ENCODE results near the gene SUGCT. TPM values are rescaled to one million over a fixed set of nuclear protein-coding genes. Genes with fewer than 3 reads are reported as not detected.
A peak's percentile ranks its signal among the peaks of the same experiment; 100 is the strongest.
"Not testable (repeated sequence)": the region's sequence is repeated elsewhere in the genome, so short reads cannot be mapped to it uniquely, and the experiment has no call there.

The SUGCT gene
- polyA plus RNA-seq, 1 donor from 2014 or later, result 1.3 TPM

GRCh38 chr7:40649247-40649646, 514.4 kb downstream of the SUGCT start:
- H3K36me3 Mint-ChIP-seq, result peaks cover 1% of the 10 kb centered on the region
- H3K27me3 Mint-ChIP-seq, result no peaks in the 10 kb centered on the region
- H3K4me1 Mint-ChIP-seq, result peaks cover 0 to 2% (median 0%) of the 10 kb centered on the region in 3 donors
- no peak overlapping the region for H3K4me3 Mint-ChIP-seq
- H3K9me3 Mint-ChIP-seq, result peaks cover 0 to 6% (median 2%) of the 10 kb centered on the region in 3 donors
- no peak overlapping the region for H3K27ac Mint-ChIP-seq

GRCh38 chr7:40650903-40651302, 516.1 kb downstream of the SUGCT start:
- H3K9me3 Mint-ChIP-seq, H3K4me3 Mint-ChIP-seq, H3K4me1 Mint-ChIP-seq, H3K36me3 Mint-ChIP-seq, H3K27me3 Mint-ChIP-seq: not testable (repeated sequence)
- peak overlapping the region in 1 of 3 donors; percentile 66 for H3K27ac Mint-ChIP-seq

GRCh38 chr7:40654171-40654570, 519.4 kb downstream of the SUGCT start:
- H3K9me3 Mint-ChIP-seq, result peaks cover 0 to 6% (median 2%) of the 10 kb centered on the region in 3 donors
- no peak overlapping the region for H3K4me3 Mint-ChIP-seq
- H3K27ac Mint-ChIP-seq, result no peak overlapping the region
- H3K36me3 Mint-ChIP-seq, result peaks cover 3% of the 10 kb centered on the region
- no peaks in the 10 kb centered on the region for H3K4me1 Mint-ChIP-seq
- H3K27me3 Mint-ChIP-seq, result no peaks in the 10 kb centered on the region

- H3K27me3 Mint-ChIP-seq, result no peaks in the 10 kb centered on the region
- H3K4me1 Mint-ChIP-seq, result no peaks in the 10 kb centered on the region
- H3K9me3 Mint-ChIP-seq, result peaks cover 0 to 6% (median 0%) of the 10 kb centered on the region in 3 donors
- H3K27ac Mint-ChIP-seq, result no peak overlapping the region
- no peak overlapping the region for H3K4me3 Mint-ChIP-seq
- H3K36me3 Mint-ChIP-seq, result peaks cover 3% of the 10 kb centered on the region
Observed at GRCh38 chr7:40655426-40655825, 520.6 kb downstream of the SUGCT start.

GRCh38 chr7:40656349-40656748, 521.5 kb downstream of the SUGCT start:
- Mint-ChIP-seq H3K9me3 (peaks cover 0 to 4% (median 2%) of the 10 kb centered on the region in 3 donors), H3K27ac (no peak overlapping the region), H3K27me3 (no peaks in the 10 kb centered on the region), H3K4me3 (no peak overlapping the region), H3K4me1 (no peaks in the 10 kb centered on the region), H3K36me3 (peaks cover 3% of the 10 kb centered on the region)

DNA sequence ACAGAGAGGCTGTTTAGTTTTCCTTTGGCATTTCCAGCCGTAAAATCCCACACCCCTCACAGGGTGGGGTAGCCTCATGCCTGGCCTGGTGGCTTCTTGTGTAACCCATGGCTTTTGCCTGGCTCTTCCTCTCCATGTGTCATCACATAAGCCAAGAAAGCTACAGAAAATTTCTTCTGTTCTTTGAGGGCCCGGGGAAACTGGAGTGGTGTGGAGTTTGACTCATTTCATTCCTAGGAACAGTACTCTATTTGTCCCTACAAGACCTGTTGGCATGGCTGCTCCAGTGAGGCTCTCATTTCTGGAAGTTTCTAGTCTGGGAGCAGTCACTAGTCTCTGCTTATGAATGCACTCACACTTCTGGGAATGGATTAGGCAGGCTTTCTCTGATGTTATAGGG, 523.9 kb downstream of the SUGCT start:
- Mint-ChIP-seq H3K27ac (no peak overlapping the region), H3K4me3 (no peak overlapping the region), H3K27me3 (no peaks in the 10 kb centered on the region), H3K9me3 (peaks cover 0 to 2% (median 1%) of the 10 kb centered on the region in 3 donors), H3K4me1 (no peaks in the 10 kb centered on the region), H3K36me3 (peaks cover 2% of the 10 kb centered on the region)

DNA sequence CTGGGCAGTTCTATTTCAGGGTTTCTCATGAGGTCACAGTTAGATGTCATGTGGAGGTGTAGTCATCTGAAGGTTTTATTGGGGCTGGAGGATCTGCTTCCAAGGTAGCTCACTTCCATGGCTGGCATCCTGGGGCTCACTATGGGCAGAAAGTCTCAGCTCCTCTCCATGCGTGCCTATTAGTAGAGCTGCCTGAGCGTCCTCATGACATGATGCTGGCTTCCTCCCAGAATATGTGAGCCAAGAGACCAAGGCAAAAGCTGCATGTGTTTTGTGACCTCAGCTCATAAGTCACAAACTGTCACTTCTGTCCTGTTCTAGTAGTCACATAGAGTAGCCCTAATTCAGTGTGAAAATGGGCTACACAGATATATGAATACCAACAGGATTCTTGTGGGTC, 524.4 kb downstream of the SUGCT start:
- Mint-ChIP-seq H3K4me3 (no peak overlapping the region), H3K4me1 (no peaks in the 10 kb centered on the region), H3K9me3 (peaks cover 0 to 2% (median 1%) of the 10 kb centered on the region in 3 donors), H3K36me3 (peaks cover 2% of the 10 kb centered on the region), H3K27ac (no peak overlapping the region), H3K27me3 (no peaks in the 10 kb centered on the region)

DNA sequence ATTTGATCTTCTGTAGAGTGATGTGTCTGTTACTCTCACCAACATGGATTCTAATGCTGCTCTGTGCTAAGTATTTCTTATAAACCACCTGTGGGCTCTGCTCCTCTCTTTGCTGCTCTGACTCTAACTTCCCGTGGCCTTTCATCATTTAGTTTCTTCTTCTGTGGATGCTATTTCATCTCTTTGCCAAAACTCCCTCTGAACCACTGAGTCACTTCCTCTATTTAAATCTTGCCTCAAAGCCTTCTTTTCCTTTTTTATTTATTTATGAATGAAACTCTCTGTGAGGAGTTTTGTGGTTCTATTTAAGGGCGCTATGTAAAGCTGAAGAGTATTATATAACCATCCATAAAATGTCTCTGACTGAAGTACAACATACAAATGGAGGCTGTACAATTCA, 538.5 kb downstream of the SUGCT start:
- Mint-ChIP-seq H3K9me3 (no peaks in the 10 kb centered on the region), H3K4me3 (no peak overlapping the region)

DNA sequence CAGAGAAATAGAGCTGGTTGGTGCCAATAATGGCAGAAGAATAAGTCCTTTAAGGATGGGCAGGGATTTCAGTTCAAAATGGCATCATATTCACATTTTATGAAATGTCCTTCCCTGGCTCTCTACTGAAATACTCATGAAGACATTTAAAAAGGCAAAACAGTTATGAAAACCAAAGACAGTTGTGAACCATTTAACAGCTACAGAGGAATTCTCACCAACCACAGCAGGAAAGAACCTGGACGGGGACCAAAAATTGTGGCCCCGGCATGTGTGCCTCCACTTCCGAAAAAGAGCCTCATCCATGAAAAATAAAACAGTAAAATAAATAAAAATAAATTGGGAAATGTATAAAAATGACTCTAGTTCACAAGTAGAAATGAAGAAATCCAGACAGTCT, 539.5 kb downstream of the SUGCT start:
- H3K4me1 Mint-ChIP-seq, result no peaks in the 10 kb centered on the region
- H3K36me3 Mint-ChIP-seq, result no peaks in the 10 kb centered on the region
- no peak overlapping the region for H3K27ac Mint-ChIP-seq
- no peaks in the 10 kb centered on the region for H3K9me3 Mint-ChIP-seq
- H3K4me3 Mint-ChIP-seq, result no peak overlapping the region
- no peaks in the 10 kb centered on the region for H3K27me3 Mint-ChIP-seq

More for the DNA sequence above, 538.5 kb downstream of the SUGCT start:
- H3K4me1 Mint-ChIP-seq, result no peaks in the 10 kb centered on the region
- no peak overlapping the region for H3K27ac Mint-ChIP-seq
- no peaks in the 10 kb centered on the region for H3K27me3 Mint-ChIP-seq
- no peaks in the 10 kb centered on the region for H3K36me3 Mint-ChIP-seq

DNA sequence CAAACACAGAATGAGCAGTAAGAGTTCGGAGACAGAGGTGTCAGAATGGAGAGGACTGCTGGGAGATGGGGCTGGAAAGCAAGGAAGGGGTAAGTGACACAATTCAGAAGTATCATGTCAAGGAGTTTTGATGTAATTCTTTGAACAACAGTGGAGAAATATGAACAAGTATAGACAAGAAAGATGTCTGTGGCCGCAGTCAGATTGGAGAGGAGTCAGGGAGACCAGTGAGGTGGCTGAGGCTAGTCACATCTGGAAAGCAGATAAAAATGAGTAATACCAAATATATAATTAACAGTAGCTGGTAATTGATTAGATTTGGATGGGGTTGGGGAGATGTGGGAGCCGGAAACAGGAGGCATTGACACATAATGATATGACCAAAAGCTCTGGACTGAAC, 540.9 kb downstream of the SUGCT start:
- H3K27ac Mint-ChIP-seq, result no peak overlapping the region
- H3K4me1 Mint-ChIP-seq, result no peaks in the 10 kb centered on the region
- no peak overlapping the region for H3K4me3 Mint-ChIP-seq
- no peaks in the 10 kb centered on the region for H3K36me3 Mint-ChIP-seq
- H3K27me3 Mint-ChIP-seq, result no peaks in the 10 kb centered on the region
- H3K9me3 Mint-ChIP-seq, result no peaks in the 10 kb centered on the region

- Mint-ChIP-seq H3K27me3 (no peaks in the 10 kb centered on the region), H3K4me3 (no peak overlapping the region), H3K4me1 (no peaks in the 10 kb centered on the region), H3K9me3 (no peaks in the 10 kb centered on the region), H3K36me3 (no peaks in the 10 kb centered on the region), H3K27ac (no peak overlapping the region)
Observed at GRCh38 chr7:40676221-40676620, 541.4 kb downstream of the SUGCT start.

GRCh38 chr7:40680657-40681056, 545.9 kb downstream of the SUGCT start:
- Mint-ChIP-seq H3K4me1 (no peaks in the 10 kb centered on the region), H3K27me3 (no peaks in the 10 kb centered on the region), H3K9me3 (peaks cover 0 to 3% (median 0%) of the 10 kb centered on the region in 3 donors), H3K4me3 (no peak overlapping the region), H3K36me3 (no peaks in the 10 kb centered on the region), H3K27ac (no peak overlapping the region)

DNA sequence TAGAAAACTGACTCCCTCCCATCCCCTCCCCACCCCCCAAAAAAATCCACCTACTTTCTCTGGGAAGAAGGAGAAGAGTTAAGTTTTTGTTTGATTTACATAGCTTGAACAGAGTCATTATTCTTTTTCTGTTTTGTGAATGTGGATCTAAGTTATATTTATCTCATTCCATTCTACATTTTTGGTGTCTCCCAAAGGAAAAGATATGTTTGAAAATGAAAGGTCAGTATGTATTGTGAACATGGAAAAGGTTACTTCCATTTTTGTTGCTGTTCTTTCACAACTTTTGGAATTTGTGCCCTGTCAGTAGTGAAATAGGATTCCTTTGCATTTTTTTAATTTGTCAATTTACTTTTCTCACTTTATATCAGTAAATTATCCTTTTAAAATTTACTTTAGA, 547.9 kb downstream of the SUGCT start:
- Mint-ChIP-seq H3K9me3 (peaks cover 0 to 3% (median 0%) of the 10 kb centered on the region in 3 donors), H3K27ac (no peak overlapping the region), H3K4me3 (no peak overlapping the region), H3K27me3 (no peaks in the 10 kb centered on the region), H3K4me1 (no peaks in the 10 kb centered on the region), H3K36me3 (no peaks in the 10 kb centered on the region)

DNA sequence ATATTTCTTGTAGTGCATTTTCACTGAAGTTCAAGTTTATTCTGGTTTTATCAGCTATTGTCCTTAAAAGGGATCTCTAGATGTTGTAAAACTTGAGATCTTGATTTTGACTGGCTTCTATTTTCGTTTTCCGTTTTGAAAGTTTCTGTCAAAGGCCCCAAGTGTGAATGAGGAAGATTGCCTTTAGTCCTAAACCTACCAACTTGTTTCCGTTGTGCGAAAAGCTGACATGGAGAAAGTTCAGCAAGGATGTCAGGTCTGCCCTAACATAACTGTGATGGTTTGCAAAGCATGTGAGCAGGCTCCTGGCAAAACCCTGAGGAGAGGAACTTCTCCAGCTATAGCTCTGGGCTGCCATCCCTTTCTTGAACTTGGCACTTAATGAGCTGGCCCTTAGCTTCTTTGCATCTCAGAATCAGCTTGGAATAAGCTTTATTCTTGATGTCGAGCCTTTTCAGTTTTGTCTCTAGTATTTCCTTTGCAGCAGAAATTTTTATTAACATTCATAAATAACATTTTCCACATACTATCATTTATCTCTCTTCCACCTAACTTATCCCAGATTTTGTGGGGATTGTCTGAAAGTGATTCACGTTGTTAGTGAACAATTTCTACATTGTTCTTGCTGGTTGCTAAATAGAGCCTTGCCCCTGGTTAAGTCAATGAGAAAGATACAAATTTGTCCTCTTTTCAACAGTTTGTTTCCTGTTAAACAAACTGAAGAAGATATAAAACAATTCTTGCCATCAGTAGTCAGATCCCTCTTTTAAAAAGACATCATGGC, 559.4 kb downstream of the SUGCT start:
- Mint-ChIP-seq H3K4me1 (no peaks in the 10 kb centered on the region), H3K9me3 (peaks cover 3 to 5% (median 5%) of the 10 kb centered on the region in 3 donors), H3K4me3 (no peak overlapping the region), H3K36me3 (peaks cover 7% of the 10 kb centered on the region), H3K27ac (peak overlapping the region in 1 of 3 donors; percentile 18), H3K27me3 (no peaks in the 10 kb centered on the region)

DNA sequence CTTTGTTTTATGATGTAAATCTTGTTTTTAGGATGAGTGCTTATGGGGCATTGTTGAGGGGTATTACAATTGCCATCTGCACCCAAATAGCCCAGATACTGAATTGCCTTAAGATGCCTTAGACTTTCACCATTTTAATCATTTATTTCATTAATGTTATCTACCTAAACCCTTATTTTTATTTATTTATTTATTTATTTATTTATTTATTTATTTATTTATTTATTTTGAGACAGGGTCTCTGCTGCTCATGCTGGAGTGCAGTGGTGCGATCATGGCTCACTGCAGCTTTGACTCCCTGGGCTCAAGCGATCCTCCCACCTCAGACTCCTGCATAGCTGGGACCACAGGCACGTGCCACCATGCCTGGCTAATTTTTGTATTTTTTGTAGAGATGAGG, 560.2 kb downstream of the SUGCT start:
- no peak overlapping the region for H3K4me3 Mint-ChIP-seq
- H3K4me1 Mint-ChIP-seq, result no peaks in the 10 kb centered on the region
- peaks cover 7% of the 10 kb centered on the region for H3K36me3 Mint-ChIP-seq
- H3K27ac Mint-ChIP-seq, result no peak overlapping the region
- H3K27me3 Mint-ChIP-seq, result no peaks in the 10 kb centered on the region
- peaks cover 3 to 5% (median 5%) of the 10 kb centered on the region in 3 donors for H3K9me3 Mint-ChIP-seq

GRCh38 chr7:40697653-40698052, 562.8 kb downstream of the SUGCT start:
- Mint-ChIP-seq H3K27me3 (no peaks in the 10 kb centered on the region), H3K4me1 (peaks cover 0 to 2% (median 0%) of the 10 kb centered on the region in 3 donors), H3K27ac (no peak overlapping the region), H3K4me3 (no peak overlapping the region), H3K36me3 (peaks cover 7% of the 10 kb centered on the region), H3K9me3 (peaks cover 2 to 5% (median 3%) of the 10 kb centered on the region in 3 donors)
